Uterus (tissue), 2 donors: ENCODE data around the gene TM9SF1.
"Not testable (repeated sequence)": the region's sequence is repeated elsewhere in the genome, so short reads cannot be mapped to it uniquely, and the experiment has no call there.

ENCODE experiments used
- POLR2A ChIP-seq, 2 donors: fragments of 450-650 bp; IDR thresholded peaks; one replicate each; pipeline ENCODE4 v1.6.1; 2016; ENCODE audit warnings: antibody characterized with exemption in 2 of 2, mild to moderate bottlenecking in 1 of 2, moderate library complexity in 1 of 2
- TF ChIP-seq, protein P1 (sequence below), 4 experiments: fragments of 200-600 bp in 2 of 4; fragments of 450-650 bp in 2 of 4; sonication (generic) in 2 of 4; IDR thresholded peaks; one replicate each; pipeline ENCODE4 v1.5.1; 2016 to 2019; ENCODE audit warnings: antibody characterized with exemption in 4 of 4, mild to moderate bottlenecking in 2 of 4, moderate library complexity in 1 of 4

DNA sequence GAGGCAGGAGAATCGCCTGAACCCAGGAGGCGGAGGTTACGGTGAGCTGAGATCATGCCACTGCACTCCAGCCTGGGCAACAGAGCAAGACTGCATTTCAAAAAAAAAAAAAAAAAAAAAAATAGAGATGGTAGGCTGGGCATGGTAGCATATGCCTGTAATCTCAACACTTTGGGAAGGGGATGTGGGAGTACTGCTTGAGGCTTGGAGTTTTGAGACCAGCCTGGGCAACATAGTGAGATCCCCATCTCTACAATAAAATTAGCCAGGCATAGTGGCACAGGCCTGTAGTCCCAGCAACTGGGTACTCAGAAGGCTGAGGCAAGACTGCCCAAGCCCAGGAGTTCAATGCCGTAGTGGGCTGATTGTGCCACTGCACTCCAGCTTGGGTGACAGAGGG, 27.7 kb upstream of the TM9SF1 start:
- TF ChIP-seq, protein P1, sequence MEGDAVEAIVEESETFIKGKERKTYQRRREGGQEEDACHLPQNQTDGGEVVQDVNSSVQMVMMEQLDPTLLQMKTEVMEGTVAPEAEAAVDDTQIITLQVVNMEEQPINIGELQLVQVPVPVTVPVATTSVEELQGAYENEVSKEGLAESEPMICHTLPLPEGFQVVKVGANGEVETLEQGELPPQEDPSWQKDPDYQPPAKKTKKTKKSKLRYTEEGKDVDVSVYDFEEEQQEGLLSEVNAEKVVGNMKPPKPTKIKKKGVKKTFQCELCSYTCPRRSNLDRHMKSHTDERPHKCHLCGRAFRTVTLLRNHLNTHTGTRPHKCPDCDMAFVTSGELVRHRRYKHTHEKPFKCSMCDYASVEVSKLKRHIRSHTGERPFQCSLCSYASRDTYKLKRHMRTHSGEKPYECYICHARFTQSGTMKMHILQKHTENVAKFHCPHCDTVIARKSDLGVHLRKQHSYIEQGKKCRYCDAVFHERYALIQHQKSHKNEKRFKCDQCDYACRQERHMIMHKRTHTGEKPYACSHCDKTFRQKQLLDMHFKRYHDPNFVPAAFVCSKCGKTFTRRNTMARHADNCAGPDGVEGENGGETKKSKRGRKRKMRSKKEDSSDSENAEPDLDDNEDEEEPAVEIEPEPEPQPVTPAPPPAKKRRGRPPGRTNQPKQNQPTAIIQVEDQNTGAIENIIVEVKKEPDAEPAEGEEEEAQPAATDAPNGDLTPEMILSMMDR (IDR thresholded peaks at IDR 0.05): not testable (repeated sequence)
- not testable (repeated sequence) for TF ChIP-seq POLR2A (IDR thresholded peaks at IDR 0.05)
